HG03571 (cell line): ENCODE measurements around the gene SEC23B.
A peak's percentile ranks its signal among the peaks of the same experiment; 100 is the strongest.

Experiments used
- ATAC-seq: cut with Tn5 transposase; IDR thresholded peaks from one replicate; pipeline ENCODE4 v1.9.1; 2021; ENCODE audit not compliant: unreplicated experiment

SEC23B gene

DNA sequence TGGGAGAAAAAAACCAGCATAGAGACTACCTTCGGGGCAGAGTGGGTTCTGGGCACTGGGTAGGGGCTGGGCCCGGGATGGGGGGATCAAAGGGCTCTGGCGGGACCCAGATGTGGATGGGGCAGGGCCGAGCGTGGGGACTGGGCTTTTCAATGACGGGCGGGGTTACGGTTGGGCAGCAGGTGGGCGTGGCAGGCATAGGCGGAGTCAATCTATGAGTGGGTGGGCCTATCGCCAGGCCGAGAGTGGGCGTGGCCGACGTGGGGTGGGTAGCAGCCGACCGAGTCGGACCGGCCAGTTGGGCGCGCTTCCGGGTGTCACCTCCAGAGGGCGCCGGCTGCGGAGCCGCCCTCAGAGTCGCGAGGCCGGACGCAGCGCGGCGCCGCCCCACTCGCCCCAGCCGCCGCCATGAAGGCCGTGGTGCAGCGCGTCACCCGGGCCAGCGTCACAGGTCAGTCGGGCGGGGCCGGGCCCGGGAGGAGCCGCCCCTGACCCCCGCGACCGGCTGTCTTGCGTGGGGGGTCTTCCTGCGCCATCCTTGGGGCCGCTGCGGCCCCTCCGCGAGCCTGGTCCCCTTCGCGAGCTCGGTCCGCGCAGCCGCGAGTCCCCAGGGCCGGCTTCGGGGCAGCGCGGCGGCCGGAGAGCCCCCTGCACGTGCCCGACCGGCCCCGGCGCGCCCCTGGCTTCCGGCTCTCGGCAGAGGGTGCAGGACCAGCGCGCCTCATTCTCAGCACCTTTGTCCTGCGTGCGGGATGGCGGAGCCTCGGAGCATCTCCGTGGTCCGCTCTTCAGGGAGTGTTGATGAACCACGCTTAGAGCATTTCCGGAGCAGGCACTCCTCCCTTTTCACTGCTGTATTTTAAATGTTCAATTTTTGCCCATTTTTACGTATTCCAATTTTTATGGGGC, 80.2 kb downstream of the SEC23B start, which contains the start of gene DTD1:
DTD1 (plus strand) TSS at position 390 of the 909 bp plus-strand sequence; CDS start at position 409, 19 bp downstream.
- ATAC-seq: peak; percentile 92

GRCh38 chr20:18588574-18588933, 80.8 kb downstream of the SEC23B start:
- no peak for ATAC-seq

GRCh38 chr20:18589941-18590674, 82.4 kb downstream of the SEC23B start:
- ATAC-seq: no peak

DNA sequence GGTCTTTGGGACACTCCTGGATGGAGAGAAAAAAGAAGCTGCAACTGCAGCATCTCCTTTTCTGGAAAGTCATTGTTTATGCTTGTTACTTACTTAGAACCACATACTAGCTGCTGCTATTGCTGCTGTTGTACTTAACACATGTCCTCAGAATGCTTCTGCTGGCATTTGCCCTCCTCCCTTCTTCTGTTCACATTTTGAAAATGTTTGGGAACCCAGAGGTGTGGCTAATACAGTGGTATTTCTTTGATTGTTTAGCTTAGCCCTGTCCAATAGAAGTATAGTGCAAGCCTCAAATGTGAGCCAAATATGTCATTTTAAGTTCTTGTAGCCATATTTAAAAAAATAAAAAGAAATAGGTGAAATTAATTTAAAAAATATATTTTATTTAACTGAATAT, 88.5 kb downstream of the SEC23B start:
- no peak for ATAC-seq

- no peak for ATAC-seq
Observed at GRCh38 chr20:18609741-18610140, 102.0 kb downstream of the SEC23B start.
